Stimulated activated CD8-positive, alpha-beta memory T cell treated with anti-CD3 and anti-CD28 coated beads, Interleukin-2, amount 100 ng/mL, for 1 hour (primary cell): Measurements from ENCODE around the gene EPHB6.
A peak's percentile ranks its signal among the peaks of the same experiment; 100 is the strongest.

ENCODE experiments used
- DNase-seq, 2 donors: peaks; one replicate each; pipeline ENCODE4 v3.0.0-alpha.2; 2020; ENCODE audit warnings: low read depth in 2 of 2

Gene EPHB6

DNA sequence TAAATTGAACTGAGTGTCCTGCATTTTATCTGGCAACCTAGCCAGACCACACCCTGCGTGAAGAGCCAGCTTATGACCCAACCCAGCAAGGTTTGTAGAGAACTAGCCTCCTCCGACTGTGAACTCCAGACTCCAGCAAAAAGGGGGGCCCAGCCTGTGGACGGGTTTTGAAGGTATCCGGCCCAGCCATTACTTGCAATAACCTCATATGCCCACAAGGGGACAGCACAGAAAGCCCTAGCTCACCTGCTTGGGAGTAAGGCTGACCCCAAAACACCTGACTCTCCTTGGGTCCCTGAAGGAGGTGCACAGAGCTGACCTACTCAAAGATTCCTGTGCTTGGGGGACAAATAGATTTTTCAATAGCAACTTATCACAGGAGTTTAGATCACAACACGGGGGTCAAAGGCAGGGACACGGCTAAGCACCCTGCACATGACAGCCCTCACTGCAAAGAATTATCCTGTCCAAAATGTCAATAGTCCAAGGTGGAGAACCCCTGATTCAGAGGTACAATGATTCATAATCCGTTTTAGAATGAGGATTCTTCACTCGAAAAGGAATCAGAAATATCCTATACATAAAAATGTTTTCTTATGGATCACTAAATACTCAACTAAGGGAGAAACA, 26.1 kb downstream of the EPHB6 start:
- DNase-seq: peak in 1 of 2 donors; percentile 13

GRCh38 chr7:142881586-142882337, 26.9 kb downstream of the EPHB6 start:
- no peak for DNase-seq

- DNase-seq: no peak
Measured at GRCh38 chr7:142882338-142882678, 27.4 kb downstream of the EPHB6 start.

GRCh38 chr7:142883145-142883544, 28.3 kb downstream of the EPHB6 start:
- DNase-seq: no peak

GRCh38 chr7:142883571-142884285, 28.9 kb downstream of the EPHB6 start:
- no peak for DNase-seq

DNA sequence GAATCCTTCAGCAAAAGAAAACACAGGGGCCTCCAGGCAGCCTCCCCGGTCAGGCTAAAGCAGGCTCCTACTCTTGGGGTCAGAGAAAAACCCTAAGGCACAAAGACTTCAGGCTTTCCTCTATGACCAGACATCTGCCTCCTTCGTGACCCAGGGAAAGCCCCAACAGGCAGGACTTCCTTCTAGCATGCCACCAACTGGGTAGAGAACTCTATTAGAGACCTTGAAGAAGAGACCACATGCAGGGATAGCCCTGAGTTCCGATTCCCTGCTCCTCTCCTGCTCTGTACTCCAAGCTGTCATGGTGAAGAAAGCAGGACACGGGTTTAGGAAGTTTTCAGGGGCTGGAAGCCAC, 29.4 kb downstream of the EPHB6 start:
- DNase-seq: no peak

DNA sequence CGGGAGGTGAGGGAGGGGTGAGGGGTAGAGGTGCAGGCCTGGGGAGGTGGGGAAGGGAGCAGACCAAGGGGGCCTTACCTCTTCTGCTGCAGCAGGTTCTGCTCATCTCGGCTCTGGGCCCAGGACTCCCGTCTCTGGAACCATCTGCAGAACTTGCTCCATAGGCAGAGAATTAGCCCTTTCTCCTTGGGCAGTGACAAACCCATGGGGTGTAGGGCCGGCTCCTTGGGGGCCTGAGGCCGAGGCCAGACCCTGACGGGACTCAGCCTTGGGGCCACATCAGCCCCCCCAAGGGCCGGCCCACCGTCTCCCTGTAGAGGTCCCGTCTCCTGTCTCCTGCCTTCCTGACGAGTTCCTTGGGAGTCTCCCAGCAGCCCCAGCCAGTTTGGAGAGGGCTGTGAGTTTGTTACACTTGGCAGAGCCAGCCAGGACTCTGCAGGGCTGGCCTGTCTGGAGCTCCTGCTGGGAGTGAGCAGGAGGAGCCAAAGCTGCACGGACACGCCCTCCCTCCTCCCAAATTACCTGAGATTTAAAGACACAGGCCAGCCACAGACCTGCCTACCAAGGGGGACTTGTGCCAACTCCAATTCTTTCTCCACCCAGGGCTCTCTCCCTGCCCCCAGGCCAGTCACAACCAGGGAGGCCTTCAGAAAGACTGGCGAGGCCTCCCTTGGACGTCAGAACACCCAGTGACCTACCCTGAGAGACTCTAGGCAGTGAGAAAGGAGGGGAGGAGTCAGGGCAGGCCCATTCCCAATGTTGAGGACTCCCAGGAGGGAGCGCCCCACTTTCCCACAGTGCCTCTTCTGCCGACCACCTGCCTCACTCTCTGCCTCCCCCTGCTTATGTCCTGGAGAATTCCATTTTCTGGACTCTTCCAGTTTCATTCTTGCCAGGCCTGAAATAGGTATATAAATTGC, 30.7 kb downstream of the EPHB6 start, which contains the start of gene TRPV6:
TRPV6 (minus strand) TSS at position 435 of the 920 bp plus-strand sequence.
- no peak for DNase-seq

- DNase-seq: no peak
Measured at GRCh38 chr7:142886866-142887265, 32.0 kb downstream of the EPHB6 start.

DNA sequence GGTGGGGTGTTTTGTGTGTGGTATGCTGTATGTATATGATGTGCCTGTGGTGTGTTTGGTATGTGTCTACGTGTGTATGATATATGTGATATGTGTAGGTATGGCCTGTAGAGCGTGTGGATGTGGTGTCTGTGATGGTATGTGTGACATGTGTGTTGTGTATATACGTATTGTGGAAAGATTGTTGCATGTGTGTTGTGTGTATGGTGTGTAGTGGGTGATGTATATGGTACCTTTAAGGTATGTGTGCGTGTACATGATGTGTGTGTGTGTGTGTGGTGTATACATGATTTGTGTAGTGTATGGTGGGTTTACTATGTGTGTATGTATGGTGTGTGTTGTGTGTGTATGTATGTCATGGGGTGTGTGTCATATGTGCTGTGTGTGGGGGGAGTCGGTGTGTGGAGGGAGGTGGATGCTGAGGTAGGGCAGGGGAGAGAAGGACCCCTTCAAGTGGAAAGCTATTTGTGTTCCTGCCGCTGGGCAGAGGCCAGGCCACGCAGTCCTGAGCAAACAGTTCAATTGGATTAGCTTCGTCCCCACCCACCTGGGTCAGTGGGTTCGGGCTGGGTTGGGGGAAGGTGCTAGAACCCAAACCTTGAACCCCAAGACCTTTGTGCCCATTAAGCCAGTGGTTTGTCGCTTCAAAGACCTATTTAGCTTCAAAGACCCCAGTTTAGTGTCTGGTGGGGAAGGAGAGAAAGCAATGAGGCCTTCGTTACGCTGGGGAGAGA, 32.6 kb downstream of the EPHB6 start:
- DNase-seq: no peak

DNA sequence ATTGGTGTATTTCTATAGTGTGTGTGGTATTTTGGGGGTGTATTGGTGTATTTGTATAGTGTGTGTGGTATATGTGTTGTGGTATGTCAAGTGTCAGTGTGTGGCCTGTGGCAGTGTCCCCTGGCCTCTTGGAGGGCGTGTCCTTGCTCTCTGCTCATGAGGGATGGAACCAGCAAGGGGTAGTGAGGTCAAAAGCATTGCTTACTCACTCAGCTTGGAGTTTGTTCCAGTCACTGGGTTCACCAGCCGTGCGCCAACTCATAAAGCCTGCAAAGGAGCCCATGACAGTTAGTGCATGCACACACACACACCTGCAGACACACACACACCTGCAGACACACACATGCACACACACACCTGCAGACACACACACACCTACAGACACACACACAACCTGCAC, 34.9 kb downstream of the EPHB6 start:
- no peak for DNase-seq

DNA sequence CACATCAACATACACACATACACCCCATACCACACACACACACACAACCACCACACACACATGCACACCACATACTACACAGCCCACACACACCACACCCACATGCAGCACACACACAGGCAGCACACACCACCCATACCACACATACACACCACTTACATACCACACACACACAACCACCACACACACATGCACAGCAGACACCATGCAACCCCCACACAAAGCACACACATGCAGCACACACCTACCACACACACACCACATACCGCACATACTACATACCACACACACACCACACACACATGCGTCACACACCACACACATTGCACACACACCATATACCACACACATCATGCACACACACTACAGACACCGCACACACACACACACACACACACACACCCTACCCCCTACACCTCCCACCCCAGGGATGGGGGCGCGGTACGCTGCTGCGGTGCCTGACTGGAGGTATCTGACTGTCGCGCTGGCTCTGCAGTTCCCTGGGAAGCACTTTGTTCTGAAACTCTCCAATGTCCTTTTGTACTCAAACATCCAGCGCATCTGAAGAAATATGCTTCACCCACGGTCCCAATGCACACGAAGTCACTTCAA, 36.1 kb downstream of the EPHB6 start:
- no peak for DNase-seq

GRCh38 chr7:142891490-142892082, 36.7 kb downstream of the EPHB6 start:
- DNase-seq: no peak

GRCh38 chr7:142892951-142893350, 38.1 kb downstream of the EPHB6 start:
- no peak for DNase-seq

DNA sequence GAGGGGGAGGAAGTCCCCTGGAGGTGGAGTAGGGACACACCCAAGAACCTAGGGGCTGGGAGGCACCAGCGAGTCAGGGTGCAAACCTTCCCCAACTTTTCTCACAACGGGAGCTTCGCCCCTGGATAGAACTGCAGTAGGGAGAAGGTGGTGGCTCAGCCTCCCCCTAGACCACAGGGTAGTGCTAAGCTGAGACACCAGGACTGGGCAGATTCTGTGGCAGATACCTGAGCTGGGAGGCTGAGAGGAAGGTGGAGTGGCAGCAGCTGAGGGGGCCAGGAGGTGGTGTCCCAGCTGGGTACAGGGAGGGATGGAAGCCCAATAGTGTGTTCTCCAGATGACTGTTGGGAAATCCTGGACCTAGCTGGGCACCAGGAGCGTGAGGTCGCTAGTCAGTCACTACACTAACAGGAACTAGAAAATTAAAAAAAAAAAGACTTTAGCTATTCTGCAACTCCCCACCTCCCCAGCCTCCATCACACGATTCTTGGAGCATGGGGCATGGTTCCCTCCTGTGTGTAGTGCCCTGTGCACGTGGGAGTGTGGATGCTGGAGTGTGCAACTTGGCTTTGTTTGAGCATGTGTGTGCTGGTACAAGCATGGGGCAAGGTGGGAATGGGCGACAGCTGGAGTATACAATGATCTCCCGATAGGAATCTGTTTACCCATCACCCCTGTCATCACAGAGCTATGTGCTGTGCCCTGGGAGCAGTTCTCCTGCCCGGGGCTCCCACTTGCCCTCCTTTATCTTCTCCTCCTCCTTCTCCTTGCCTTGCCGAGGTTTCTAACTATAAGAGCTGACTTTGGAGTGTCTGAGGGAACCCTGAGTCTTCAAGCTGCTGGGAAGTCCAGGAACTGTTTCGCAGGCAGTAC, 39.5 kb downstream of the EPHB6 start:
- DNase-seq: no peak

- DNase-seq: no peak
Measured at GRCh38 chr7:142894985-142895593, 40.2 kb downstream of the EPHB6 start.

DNA sequence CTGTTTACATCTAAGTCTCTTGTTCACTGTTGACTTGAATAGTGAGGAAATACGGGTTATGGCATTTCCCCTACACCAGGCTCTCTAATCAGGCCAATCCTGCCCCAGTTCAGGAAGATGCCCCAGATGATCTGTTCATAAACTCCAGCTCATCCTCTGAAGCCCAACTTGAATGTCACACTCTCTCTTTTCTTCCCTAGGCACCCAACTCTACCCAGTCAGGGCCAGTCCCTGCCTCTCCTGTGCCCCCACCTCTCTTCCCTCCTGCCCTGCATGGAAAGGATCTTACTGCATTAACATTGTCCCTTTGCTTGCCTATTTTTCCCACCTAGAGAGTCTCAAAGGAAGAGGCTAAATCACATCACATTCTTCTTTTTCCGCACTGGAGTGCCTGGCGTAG, 41.3 kb downstream of the EPHB6 start:
- DNase-seq: no peak

DNA sequence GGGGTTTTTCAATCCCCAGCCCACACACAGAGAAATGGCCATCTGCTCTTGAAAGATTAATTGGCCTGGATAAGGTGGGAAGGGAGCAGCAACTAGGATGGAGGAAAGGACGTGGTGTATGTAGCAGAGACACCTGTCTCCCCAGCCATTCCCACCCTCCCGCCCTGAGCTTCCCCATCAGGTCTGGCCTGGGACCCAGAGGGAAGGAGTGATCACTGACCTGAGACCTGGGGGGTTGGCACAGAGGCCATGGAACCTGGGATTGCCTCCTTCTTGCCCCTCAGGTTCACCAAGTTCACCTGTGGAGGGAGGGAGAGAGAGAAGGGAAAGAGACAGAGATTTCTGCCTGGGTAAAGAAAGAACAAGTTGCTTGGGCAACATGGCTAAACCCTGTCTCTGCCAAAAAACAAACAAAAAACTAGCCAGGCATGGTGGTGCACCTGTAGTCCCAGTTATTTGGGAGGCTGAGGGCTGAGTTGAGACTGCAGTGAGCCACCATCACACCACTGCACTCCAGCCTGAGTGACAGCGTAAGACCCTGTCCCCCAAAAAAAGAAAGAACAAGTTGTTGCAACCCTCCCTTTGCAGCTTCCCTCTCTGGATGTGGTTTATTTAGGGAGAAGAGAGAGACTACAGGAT, 42.0 kb downstream of the EPHB6 start:
- DNase-seq: no peak

GRCh38 chr7:142897691-142898090, 42.8 kb downstream of the EPHB6 start:
- no peak for DNase-seq
